Measurements from ENCODE around the gene THBS2.

- TF ChIP-seq GATA2 (IDR thresholded peaks at IDR 0.05; ENCODE audit: low read depth, low read length): no peak
- TF ChIP-seq GATA3 (IDR thresholded peaks at IDR 0.05; ENCODE audit: low read depth, low read length): no peak
Measured at GRCh38 chr6:169236545-169236944, 17.1 kb downstream of the THBS2 start.

Data from SH-SY5Y (cell line).